ENCODE measurements around the gene ZBTB34. TPM values are rescaled to one million over a fixed set of nuclear protein-coding genes. Genes with fewer than 3 reads are reported as not detected.

The ZBTB34 gene
- polyA plus RNA-seq, 3 donors, result 3.2 to 15.3 (median 3.6) TPM

- intact Hi-C loops (cut with micrococcal nuclease), result no loop called here
- Mint-ChIP-seq H3K9me3 (peaks cover 6 to 16% (median 9%) of the 10 kb centered on the region in 7 donors), H3K27me3 (ENCODE audit: low read depth in 3 of 3) (peaks cover 3 to 26% (median 17%) of the 10 kb centered on the region in 3 donors)
Measured at GRCh38 chr9:126906091-126906490, 45.7 kb downstream of the ZBTB34 start.

GRCh38 chr9:126907058-126907457, 46.6 kb downstream of the ZBTB34 start:
- H3K36me3 Mint-ChIP-seq, result no peaks in the 10 kb centered on the region
- intact Hi-C loops (cut with micrococcal nuclease), result no loop called here
- H3K4me3 Mint-ChIP-seq, result no peak overlapping the region
- Histone ChIP-seq H3K36me3 (replicated peaks in 1 of 2; ENCODE audit: control insufficient read depth in 1 of 2, insufficient read depth in 2 of 2, low read length in 2 of 2) (no peaks in the 10 kb centered on the region), H3K27ac (ENCODE audit: low read depth in 1 of 2, low read length in 2 of 2) (no peak overlapping the region), H3K9me3 (replicated peaks in 1 of 2; ENCODE audit: control insufficient read depth in 1 of 2, insufficient read depth in 1 of 2, low read length in 2 of 2) (peaks cover 0 to 5% of the 10 kb centered on the region in 2 donors), H3K4me1 (ENCODE audit: control insufficient read depth in 1 of 2, insufficient read depth in 2 of 2, low read length in 2 of 2) (no peaks in the 10 kb centered on the region), H3K4me2 (replicated peaks; ENCODE audit: extremely low read depth, low read length, poor library complexity, severe bottlenecking) (no peak overlapping the region), H2AFZ (ENCODE audit: insufficient read depth, low read depth, low read length, poor library complexity, severe bottlenecking) (no peak overlapping the region), H4K20me1 (ENCODE audit: insufficient read depth, low read length) (no peaks in the 10 kb centered on the region), H3K4me3 (replicated peaks in 1 of 3; ENCODE audit: low read depth in 2 of 3, low read length in 3 of 3) (no peak overlapping the region), H3K27me3 (ENCODE audit: control insufficient read depth in 2 of 2, insufficient read depth in 2 of 2, low read length in 2 of 2) (peaks cover 0 to 2% of the 10 kb centered on the region in 2 donors), H3K79me2 (ENCODE audit: insufficient read depth, low read length) (no peaks in the 10 kb centered on the region), H3K9ac (ENCODE audit: insufficient read depth, low read length, poor library complexity, severe bottlenecking) (no peak overlapping the region)
- H3K27me3 Mint-ChIP-seq (ENCODE audit: low read depth in 3 of 3), result peaks cover 6 to 33% (median 18%) of the 10 kb centered on the region in 3 donors
- 79% methylated on average over 2 of the region's 2 CpGs for WGBS (ENCODE audit: insufficient coverage)
- TF ChIP-seq CTCF (IDR thresholded peaks at IDR 0.05), result no peak
- peaks cover 2 to 15% (median 10%) of the 10 kb centered on the region in 7 donors for H3K9me3 Mint-ChIP-seq
- H3K27ac Mint-ChIP-seq, result no peak overlapping the region
- H3K4me1 Mint-ChIP-seq, result no peaks in the 10 kb centered on the region
- DNase-seq, result no peak

More at GRCh38 chr9:126906091-126906490, 45.7 kb downstream of the ZBTB34 start:
- no peak overlapping the region for H3K4me2 ChIP-seq (replicated peaks; ENCODE audit: extremely low read depth, low read length, poor library complexity, severe bottlenecking)
- Mint-ChIP-seq H3K27ac (no peak overlapping the region), H3K36me3 (no peaks in the 10 kb centered on the region), H3K4me3 (no peak overlapping the region), H3K4me1 (no peaks in the 10 kb centered on the region)
- 93% methylated on average over 5 of the region's 6 CpGs for WGBS (ENCODE audit: insufficient coverage)
- H2AFZ ChIP-seq (ENCODE audit: insufficient read depth, low read depth, low read length, poor library complexity, severe bottlenecking), result no peak overlapping the region
- peaks cover 9 to 11% of the 10 kb centered on the region in 2 donors for H3K9me3 ChIP-seq (replicated peaks in 1 of 2; ENCODE audit: control insufficient read depth in 1 of 2, insufficient read depth in 1 of 2, low read length in 2 of 2)
- H3K27ac ChIP-seq (ENCODE audit: low read depth in 1 of 2, low read length in 2 of 2), result no peak overlapping the region
- peaks cover 2% of the 10 kb centered on the region in 2 donors for H3K27me3 ChIP-seq (ENCODE audit: control insufficient read depth in 2 of 2, insufficient read depth in 2 of 2, low read length in 2 of 2)
- no peaks in the 10 kb centered on the region for H3K79me2 ChIP-seq (ENCODE audit: insufficient read depth, low read length)
- no peak overlapping the region for H3K4me3 ChIP-seq (replicated peaks in 1 of 3; ENCODE audit: low read depth in 2 of 3, low read length in 3 of 3)
- H3K9ac ChIP-seq (ENCODE audit: insufficient read depth, low read length, poor library complexity, severe bottlenecking), result no peak overlapping the region
- no peak for TF ChIP-seq CTCF (IDR thresholded peaks at IDR 0.05)
- H3K4me1 ChIP-seq (ENCODE audit: control insufficient read depth in 1 of 2, insufficient read depth in 2 of 2, low read length in 2 of 2), result no peaks in the 10 kb centered on the region
- DNase-seq, result no peak
- H4K20me1 ChIP-seq (ENCODE audit: insufficient read depth, low read length), result no peaks in the 10 kb centered on the region
- H3K36me3 ChIP-seq (replicated peaks in 1 of 2; ENCODE audit: control insufficient read depth in 1 of 2, insufficient read depth in 2 of 2, low read length in 2 of 2), result no peaks in the 10 kb centered on the region
